Measurements from ENCODE around the gene TGFBRAP1. TPM values are rescaled to one million over a fixed set of nuclear protein-coding genes. Genes with fewer than 3 reads are reported as not detected.
A peak's percentile ranks its signal among the peaks of the same experiment; 100 is the strongest.

TGFBRAP1 gene
- total and polyA plus RNA-seq, 4 donors = 5.1 to 21.5 (median 12.3) TPM

- H3K36me3 ChIP-seq (ENCODE audit: control insufficient read depth in 1 of 2, insufficient read depth in 2 of 2, low read length in 1 of 2) = no peaks in the 10 kb centered on the region
- ATAC-seq (ENCODE audit: low FRiP score) = no peak
- peak; percentile 78 to 87 for DNase-seq
- 21 to 23% methylated on average over 12 of the region's 12 CpGs for WGBS, 2 donors
- H3K4me3 ChIP-seq (ENCODE audit: low read length in 2 of 2) = no peak overlapping the region
- H3K4me1 ChIP-seq (ENCODE audit: control insufficient read depth in 1 of 2, insufficient read depth in 2 of 2, low read length in 2 of 2) = no peaks in the 10 kb centered on the region
- intact Hi-C loops (cut with DNase I) = loop anchor here (2.0 to 5.0 kb wide), 2 partner anchors 121 to 123 kb away; no protein-coding TSS in a partner anchor
- no peaks in the 10 kb centered on the region for H3K9me3 ChIP-seq (ENCODE audit: control insufficient read depth, low read length)
- no peak overlapping the region for H3K27ac ChIP-seq (ENCODE audit: low read depth in 1 of 2, low read length in 2 of 2)
- H3K27me3 ChIP-seq (ENCODE audit: control insufficient read depth in 1 of 2, insufficient read depth in 2 of 2, low read length in 1 of 2) = no peaks in the 10 kb centered on the region
Measured at GRCh38 chr2:105235388-105236059, 94.0 kb downstream of the TGFBRAP1 start.

DNA sequence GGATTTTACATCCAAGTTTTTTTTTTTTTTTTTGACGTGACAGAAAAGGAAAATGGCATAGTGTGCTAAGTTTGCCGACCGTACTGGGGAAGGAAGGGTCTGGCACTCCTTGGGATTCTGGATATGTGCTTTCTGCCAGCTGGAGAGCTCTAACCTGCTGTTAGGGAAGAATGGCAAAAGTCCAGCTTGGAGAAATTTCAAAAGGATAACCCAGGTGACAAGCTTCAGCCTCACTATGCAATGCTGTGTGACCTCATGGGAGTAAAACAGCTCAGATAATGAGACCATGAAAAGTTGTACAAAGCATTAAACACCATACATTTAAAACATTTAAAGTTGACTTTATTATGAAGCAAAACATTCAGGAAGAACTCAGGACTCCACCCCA is 98.3 kb downstream of the TGFBRAP1 start:
- no peak for DNase-seq
- H3K9me3 ChIP-seq (ENCODE audit: control insufficient read depth, low read length) = no peaks in the 10 kb centered on the region
- WGBS, 2 donors = 28 to 34% methylated on average over 3 of the region's 3 CpGs
- no peak overlapping the region for H3K27ac ChIP-seq (ENCODE audit: low read depth in 1 of 2, low read length in 2 of 2)
- ATAC-seq (ENCODE audit: low FRiP score) = no peak
- intact Hi-C loops (cut with DNase I) = no loop called here
- no peaks in the 10 kb centered on the region for H3K36me3 ChIP-seq (ENCODE audit: control insufficient read depth in 1 of 2, insufficient read depth in 2 of 2, low read length in 1 of 2)
- H3K4me1 ChIP-seq (ENCODE audit: control insufficient read depth in 1 of 2, insufficient read depth in 2 of 2, low read length in 2 of 2) = no peaks in the 10 kb centered on the region
- H3K4me3 ChIP-seq (ENCODE audit: low read length in 2 of 2) = no peak overlapping the region
- H3K27me3 ChIP-seq (ENCODE audit: control insufficient read depth in 1 of 2, insufficient read depth in 2 of 2, low read length in 1 of 2) = no peaks in the 10 kb centered on the region

- no peak overlapping the region for H3K4me3 ChIP-seq (ENCODE audit: low read length in 2 of 2)
- H3K36me3 ChIP-seq (ENCODE audit: control insufficient read depth in 1 of 2, insufficient read depth in 2 of 2, low read length in 1 of 2) = no peaks in the 10 kb centered on the region
- no peaks in the 10 kb centered on the region for H3K27me3 ChIP-seq (ENCODE audit: control insufficient read depth in 1 of 2, insufficient read depth in 2 of 2, low read length in 1 of 2)
- ATAC-seq (ENCODE audit: low FRiP score) (no peak), DNase-seq (no peak)
- no peaks in the 10 kb centered on the region for H3K4me1 ChIP-seq (ENCODE audit: control insufficient read depth in 1 of 2, insufficient read depth in 2 of 2, low read length in 2 of 2)
- intact Hi-C loops (cut with DNase I) = no loop called here
- no peak overlapping the region for H3K27ac ChIP-seq (ENCODE audit: low read depth in 1 of 2, low read length in 2 of 2)
- WGBS, 2 donors = 61 to 65% methylated on average over 9 of the region's 9 CpGs
- H3K9me3 ChIP-seq (ENCODE audit: control insufficient read depth, low read length) = no peaks in the 10 kb centered on the region
Measured at GRCh38 chr2:105224444-105224843, 105.1 kb downstream of the TGFBRAP1 start.

GRCh38 chr2:105220604-105221003 is 108.9 kb downstream of the TGFBRAP1 start:
- no peaks in the 10 kb centered on the region for H3K9me3 ChIP-seq (ENCODE audit: control insufficient read depth, low read length)
- H3K27ac ChIP-seq (ENCODE audit: low read depth in 1 of 2, low read length in 2 of 2) = no peak overlapping the region
- H3K27me3 ChIP-seq (ENCODE audit: control insufficient read depth in 1 of 2, insufficient read depth in 2 of 2, low read length in 1 of 2) = no peaks in the 10 kb centered on the region
- intact Hi-C loops (cut with DNase I) = no loop called here
- no peak overlapping the region for H3K4me3 ChIP-seq (ENCODE audit: low read length in 2 of 2)
- no peak for ATAC-seq (ENCODE audit: low FRiP score)
- no peaks in the 10 kb centered on the region for H3K4me1 ChIP-seq (ENCODE audit: control insufficient read depth in 1 of 2, insufficient read depth in 2 of 2, low read length in 2 of 2)
- WGBS, 2 donors = 56 to 59% methylated on average over 3 of the region's 3 CpGs
- H3K36me3 ChIP-seq (ENCODE audit: control insufficient read depth in 1 of 2, insufficient read depth in 2 of 2, low read length in 1 of 2) = no peaks in the 10 kb centered on the region
- no peak for DNase-seq

GRCh38 chr2:105215586-105216192 is 113.8 kb downstream of the TGFBRAP1 start:
- Histone ChIP-seq H3K9me3 (ENCODE audit: control insufficient read depth, low read length) (no peaks in the 10 kb centered on the region), H3K4me3 (ENCODE audit: low read length in 2 of 2) (no peak overlapping the region), H3K27ac (ENCODE audit: low read depth in 1 of 2, low read length in 2 of 2) (no peak overlapping the region), H3K27me3 (ENCODE audit: control insufficient read depth in 1 of 2, insufficient read depth in 2 of 2, low read length in 1 of 2) (no peaks in the 10 kb centered on the region), H3K4me1 (ENCODE audit: control insufficient read depth in 1 of 2, insufficient read depth in 2 of 2, low read length in 2 of 2) (no peaks in the 10 kb centered on the region), H3K36me3 (ENCODE audit: control insufficient read depth in 1 of 2, insufficient read depth in 2 of 2, low read length in 1 of 2) (no peaks in the 10 kb centered on the region)
- WGBS, 2 donors = 60 to 62% methylated on average over 5 of the region's 5 CpGs
- ATAC-seq (ENCODE audit: low FRiP score) (no peak), DNase-seq (no peak)
- intact Hi-C loops (cut with DNase I) = no loop called here

Other genes with a start within 250 kb of the TGFBRAP1 start
- gene GPR45, start 88.0 kb downstream of the TGFBRAP1 start, total RNA-seq = not detected
- gene GPR45, start 88.0 kb downstream of the TGFBRAP1 start, polyA plus RNA-seq = under 1 TPM in 1 of 2 donors, not detected in 1; 0.31 TPM
- gene C2orf49, start 7.8 kb upstream of the TGFBRAP1 start, total RNA-seq = 10 to 100 TPM; 13.4 to 20.8 TPM
- gene C2orf49, start 7.8 kb upstream of the TGFBRAP1 start, polyA plus RNA-seq = 10 to 100 TPM; 10.9 to 12.1 TPM
- gene FHL2, start 69.3 kb upstream of the TGFBRAP1 start, total RNA-seq = 10 to 100 TPM; 60.4 to 70.8 TPM
- 100 to 1,000 TPM in 1 of 2 donors, 10 to 100 TPM in 1; 64.7 to 129 TPM for gene FHL2, start 69.3 kb upstream of the TGFBRAP1 start, polyA plus RNA-seq